ENCODE results near the gene NLRP13.

GRCh38 chr19:55973982-55974381 lies 41.8 kb upstream of the NLRP13 start:
- TF ChIP-seq POLR2A (IDR thresholded peaks at IDR 0.05; ENCODE audit: low read depth) = no peak
- TF ChIP-seq, protein P1, sequence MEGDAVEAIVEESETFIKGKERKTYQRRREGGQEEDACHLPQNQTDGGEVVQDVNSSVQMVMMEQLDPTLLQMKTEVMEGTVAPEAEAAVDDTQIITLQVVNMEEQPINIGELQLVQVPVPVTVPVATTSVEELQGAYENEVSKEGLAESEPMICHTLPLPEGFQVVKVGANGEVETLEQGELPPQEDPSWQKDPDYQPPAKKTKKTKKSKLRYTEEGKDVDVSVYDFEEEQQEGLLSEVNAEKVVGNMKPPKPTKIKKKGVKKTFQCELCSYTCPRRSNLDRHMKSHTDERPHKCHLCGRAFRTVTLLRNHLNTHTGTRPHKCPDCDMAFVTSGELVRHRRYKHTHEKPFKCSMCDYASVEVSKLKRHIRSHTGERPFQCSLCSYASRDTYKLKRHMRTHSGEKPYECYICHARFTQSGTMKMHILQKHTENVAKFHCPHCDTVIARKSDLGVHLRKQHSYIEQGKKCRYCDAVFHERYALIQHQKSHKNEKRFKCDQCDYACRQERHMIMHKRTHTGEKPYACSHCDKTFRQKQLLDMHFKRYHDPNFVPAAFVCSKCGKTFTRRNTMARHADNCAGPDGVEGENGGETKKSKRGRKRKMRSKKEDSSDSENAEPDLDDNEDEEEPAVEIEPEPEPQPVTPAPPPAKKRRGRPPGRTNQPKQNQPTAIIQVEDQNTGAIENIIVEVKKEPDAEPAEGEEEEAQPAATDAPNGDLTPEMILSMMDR (IDR thresholded peaks at IDR 0.05) = no peak
